Neural cell (in vitro differentiated cells): ENCODE data around the gene TMEM184B. TPM values are rescaled to one million over a fixed set of nuclear protein-coding genes. Genes with fewer than 3 reads are reported as not detected.

Experiments used
- H2AFZ ChIP-seq: fragments of 200-600, 300-800 bp; sonication (generic), shearing (Covaris generic); 2 replicates; pipeline ENCODE4 v1.6.0; 2014; ENCODE audit warnings: low read depth, mild to moderate bottlenecking, antibody characterized with exemption, low read length, moderate library complexity
- H3F3A ChIP-seq: fragments of 200-600 bp; shearing (Covaris generic); 2 replicates; pipeline ENCODE4 v1.6.1; 2016; ENCODE audit warnings: mild to moderate bottlenecking, moderate library complexity, mixed read lengths, antibody characterized with exemption, low read length; ENCODE audit not compliant: insufficient read depth, poor library complexity, severe bottlenecking
- H3K27ac ChIP-seq: fragments of 200-600, 300-800 bp; sonication (generic), shearing (Covaris generic); 2 replicates; pipeline ENCODE4 v1.5.1; 2014; ENCODE audit warnings: mild to moderate bottlenecking, low read length, moderate library complexity
- H3K27me3 ChIP-seq: fragments of 300-800, 200-600 bp; sonication (generic), shearing (Covaris generic); 2 replicates; pipeline ENCODE4 v1.6.0; 2014; ENCODE audit warnings: mild to moderate bottlenecking, low read depth, low read length, moderate library complexity; ENCODE audit not compliant: insufficient read depth
- H3K36me3 ChIP-seq: fragments of 300-800, 200-600 bp; sonication (generic), shearing (Covaris generic); 2 replicates; pipeline ENCODE4 v1.5.1; 2014; ENCODE audit warnings: mild to moderate bottlenecking, antibody characterized with exemption, low read length, moderate library complexity; ENCODE audit not compliant: insufficient read depth
- H3K4me2 ChIP-seq: fragments of 300-800, 200-600 bp; sonication (generic), shearing (Covaris generic); 2 replicates; pipeline ENCODE4 v1.6.0; 2014; ENCODE audit warnings: mild to moderate bottlenecking, low read length
- H3K4me3 ChIP-seq: fragments of 300-800, 200-600 bp; sonication (generic), shearing (Covaris generic); 2 replicates; pipeline ENCODE4 v1.5.1; 2014; ENCODE audit warnings: mild to moderate bottlenecking, low read length, moderate library complexity
- H3K79me2 ChIP-seq: fragments of 200-600 bp; shearing (Covaris generic); replicated peaks from 2 replicates; pipeline ENCODE4 v1.6.0; 2014; ENCODE audit warnings: mild to moderate bottlenecking, low read length, moderate library complexity; ENCODE audit not compliant: insufficient read depth
- H3K9ac ChIP-seq: fragments of 300-800, 200-600 bp; sonication (generic), shearing (Covaris generic); 2 replicates; pipeline ENCODE4 v1.6.1; 2016; ENCODE audit warnings: mild to moderate bottlenecking, low read length, mixed read lengths
- H3K9me2 ChIP-seq: fragments of 200-600 bp; shearing (Covaris generic); 2 replicates; pipeline ENCODE4 v1.6.1; 2016; ENCODE audit warnings: mild to moderate bottlenecking, low read length, mixed read lengths; ENCODE audit not compliant: insufficient read depth
- H3K9me3 ChIP-seq: fragments of 200-600, 300-800 bp; sonication (generic), shearing (Covaris generic); 2 replicates; pipeline ENCODE4 v1.6.1; 2016; ENCODE audit warnings: mild to moderate bottlenecking, mixed run types, low read length, moderate library complexity, mixed read lengths
- H4K20me1 ChIP-seq: fragments of 200-600 bp; shearing (Covaris generic); 2 replicates; pipeline ENCODE4 v1.6.1; 2016; ENCODE audit warnings: mild to moderate bottlenecking, mixed run types; ENCODE audit not compliant: insufficient read depth
- EP300 ChIP-seq: fragments of 450-650 bp; conservative IDR thresholded peaks from 2 replicates; pipeline ENCODE4 v1.6.1; 2014; ENCODE audit warnings: antibody characterized with exemption, mild to moderate bottlenecking, moderate library complexity; ENCODE audit not compliant: poor library complexity, severe bottlenecking
- EZH2 ChIP-seq: fragments of 200-600, 300-800 bp; shearing (Covaris generic), sonication (generic); IDR thresholded peaks from 2 replicates; pipeline ENCODE4 v1.6.1; 2014; ENCODE audit warnings: antibody characterized with exemption, low read length, borderline replicate concordance, mild to moderate bottlenecking; ENCODE audit not compliant: insufficient read depth, poor library complexity, severe bottlenecking
- MXI1 ChIP-seq: fragments of 450-650 bp; conservative IDR thresholded peaks from 2 replicates; pipeline ENCODE4 v1.6.1; 2014; ENCODE audit warnings: antibody characterized with exemption, mild to moderate bottlenecking; ENCODE audit not compliant: poor library complexity, severe bottlenecking
- POLR2AphosphoS5 ChIP-seq: IDR thresholded peaks from 2 replicates; pipeline ENCODE4 v1.6.1; 2012
- RAD21 ChIP-seq: fragments of 450-650 bp; conservative IDR thresholded peaks from 2 replicates; pipeline ENCODE4 v1.6.1; 2014; ENCODE audit warnings: antibody characterized with exemption, mild to moderate bottlenecking, moderate library complexity
- REST ChIP-seq: IDR thresholded peaks from 2 replicates; pipeline ENCODE4 v1.6.1; 2012; ENCODE audit warnings: borderline replicate concordance
- SMC3 ChIP-seq: fragments of 450-650 bp; conservative IDR thresholded peaks from 2 replicates; pipeline ENCODE4 v1.6.1; 2014; ENCODE audit warnings: antibody characterized with exemption, mild to moderate bottlenecking, moderate library complexity; ENCODE audit not compliant: poor library complexity
- TAF1 ChIP-seq: IDR thresholded peaks from 2 replicates; pipeline ENCODE4 v1.6.1; 2012; ENCODE audit warnings: low read depth
- polyA plus RNA-seq: library from polyadenylated mRNA; depleted of rRNA; stranded (reverse); fragments of >200 nt; gene quantifications from 2 replicates; pipeline ENCODE4 v1.2.3, GENCODE V29; 2014
- TF ChIP-seq, protein P1 (sequence below): fragments of 450-650 bp; IDR thresholded peaks from 2 replicates; pipeline ENCODE4 v1.5.1; 2014; ENCODE audit warnings: antibody characterized with exemption, mild to moderate bottlenecking, moderate library complexity; ENCODE audit not compliant: poor library complexity, severe bottlenecking

TMEM184B gene
- polyA plus RNA-seq, 1 donor from 2014 or later = 19.7 TPM

DNA sequence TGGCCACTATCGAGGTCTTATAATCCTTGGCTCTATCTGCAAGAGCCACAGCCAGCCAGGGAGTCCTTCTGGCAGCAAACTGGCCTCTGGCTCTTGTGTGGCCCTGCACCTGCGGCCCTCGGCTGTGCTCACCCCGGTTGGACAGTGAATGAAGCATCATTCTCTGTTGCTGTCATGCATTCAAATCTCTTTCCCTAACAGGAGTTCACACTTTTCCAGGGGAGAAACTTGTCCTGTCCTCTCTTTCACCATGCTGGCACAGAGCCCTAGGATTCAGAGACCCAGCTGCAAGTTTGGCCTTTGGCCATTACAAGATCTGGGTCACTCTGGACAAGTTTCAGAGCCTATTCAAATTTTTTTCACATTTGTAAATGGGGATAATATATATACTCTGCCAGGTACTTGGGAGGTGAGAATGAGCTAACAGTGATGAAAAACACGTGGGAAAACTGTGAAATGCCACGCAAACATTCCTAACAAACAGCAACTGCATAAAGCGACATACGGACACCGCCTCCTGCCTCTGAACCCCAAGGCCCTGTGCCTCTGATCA is 34.2 kb downstream of the TMEM184B start:
- Histone ChIP-seq H3K9ac (no peak overlapping the region), H3K4me3 (no peak overlapping the region), H3K27me3 (no peaks in the 10 kb centered on the region), H3K9me3 (no peaks in the 10 kb centered on the region), H3K4me2 (no peak overlapping the region), H3K27ac (no peak overlapping the region), H3K9me2 (no peaks in the 10 kb centered on the region), H3K79me2 (no peaks in the 10 kb centered on the region), H3F3A (no peaks in the 10 kb centered on the region), H3K36me3 (no peaks in the 10 kb centered on the region), H2AFZ (no peak overlapping the region), H4K20me1 (no peaks in the 10 kb centered on the region)
- TF ChIP-seq TAF1 (no peak), RAD21 (no peak), EZH2 (no peak), POLR2AphosphoS5 (no peak), REST (no peak), EP300 (no peak), MXI1 (no peak), SMC3 (no peak)
- TF ChIP-seq, protein P1, sequence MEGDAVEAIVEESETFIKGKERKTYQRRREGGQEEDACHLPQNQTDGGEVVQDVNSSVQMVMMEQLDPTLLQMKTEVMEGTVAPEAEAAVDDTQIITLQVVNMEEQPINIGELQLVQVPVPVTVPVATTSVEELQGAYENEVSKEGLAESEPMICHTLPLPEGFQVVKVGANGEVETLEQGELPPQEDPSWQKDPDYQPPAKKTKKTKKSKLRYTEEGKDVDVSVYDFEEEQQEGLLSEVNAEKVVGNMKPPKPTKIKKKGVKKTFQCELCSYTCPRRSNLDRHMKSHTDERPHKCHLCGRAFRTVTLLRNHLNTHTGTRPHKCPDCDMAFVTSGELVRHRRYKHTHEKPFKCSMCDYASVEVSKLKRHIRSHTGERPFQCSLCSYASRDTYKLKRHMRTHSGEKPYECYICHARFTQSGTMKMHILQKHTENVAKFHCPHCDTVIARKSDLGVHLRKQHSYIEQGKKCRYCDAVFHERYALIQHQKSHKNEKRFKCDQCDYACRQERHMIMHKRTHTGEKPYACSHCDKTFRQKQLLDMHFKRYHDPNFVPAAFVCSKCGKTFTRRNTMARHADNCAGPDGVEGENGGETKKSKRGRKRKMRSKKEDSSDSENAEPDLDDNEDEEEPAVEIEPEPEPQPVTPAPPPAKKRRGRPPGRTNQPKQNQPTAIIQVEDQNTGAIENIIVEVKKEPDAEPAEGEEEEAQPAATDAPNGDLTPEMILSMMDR = no peak

GRCh38 chr22:38236786-38237185 is 36.0 kb downstream of the TMEM184B start:
- H2AFZ ChIP-seq = no peak overlapping the region
- no peaks in the 10 kb centered on the region for H3K36me3 ChIP-seq
- H3K27me3 ChIP-seq = no peaks in the 10 kb centered on the region
- H3K9me3 ChIP-seq = no peaks in the 10 kb centered on the region
- H3K4me3 ChIP-seq = no peak overlapping the region
- TF ChIP-seq SMC3 = no peak
- no peaks in the 10 kb centered on the region for H4K20me1 ChIP-seq
- no peak overlapping the region for H3K9ac ChIP-seq
- no peaks in the 10 kb centered on the region for H3K9me2 ChIP-seq
- H3K27ac ChIP-seq = no peak overlapping the region
- H3F3A ChIP-seq = no peaks in the 10 kb centered on the region
- H3K79me2 ChIP-seq = no peaks in the 10 kb centered on the region
- H3K4me2 ChIP-seq = no peak overlapping the region
